GM21717 (cell line): ENCODE data around the gene RRBP1.
"Not testable (repeated sequence)": the region's sequence is repeated elsewhere in the genome, so short reads cannot be mapped to it uniquely, and the experiment has no call there.

ENCODE experiments used
- ATAC-seq: cut with Tn5 transposase; IDR thresholded peaks from one replicate; pipeline ENCODE4 v1.9.1; 2021; ENCODE audit warnings: mild to moderate bottlenecking, moderate library complexity; ENCODE audit not compliant: unreplicated experiment

The RRBP1 gene

DNA sequence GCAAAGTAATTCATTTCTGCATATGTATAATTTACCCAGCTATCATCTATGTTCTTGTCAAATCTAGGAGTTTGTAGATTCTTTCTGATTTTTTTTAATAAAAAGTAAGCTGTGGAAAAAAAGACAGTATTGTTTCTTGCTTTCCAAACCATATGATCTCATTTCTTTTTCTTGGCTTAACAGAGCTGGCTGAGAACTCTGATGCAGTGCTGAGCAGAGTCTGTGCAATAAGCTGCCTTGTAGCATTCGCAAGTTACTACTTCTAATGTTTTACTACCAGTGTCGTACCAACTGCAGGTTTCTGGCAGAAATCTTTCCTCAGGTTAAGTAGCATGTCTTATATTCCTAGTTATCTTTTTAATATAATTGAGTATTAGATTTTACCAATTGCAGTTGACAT is 15.6 kb downstream of the RRBP1 start:
- ATAC-seq: no peak

DNA sequence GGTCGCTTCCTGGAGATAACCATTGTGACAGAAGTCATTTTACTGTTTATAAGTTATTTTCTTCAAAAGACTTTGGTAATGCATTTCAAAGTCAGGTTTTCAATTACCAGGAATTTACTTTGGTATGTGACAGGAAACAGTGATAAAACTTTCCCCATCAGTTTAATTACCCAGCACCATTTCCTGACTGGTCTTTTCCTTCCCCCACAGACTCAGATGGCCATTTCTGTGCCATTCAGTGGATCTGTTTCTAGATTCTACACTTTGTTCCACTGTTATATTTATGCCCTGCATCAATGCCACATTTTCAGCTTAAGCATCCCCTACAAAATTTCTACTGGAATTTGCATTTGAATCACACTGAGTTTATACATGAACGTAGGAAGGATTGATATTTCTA is 16.3 kb downstream of the RRBP1 start:
- ATAC-seq: no peak

DNA sequence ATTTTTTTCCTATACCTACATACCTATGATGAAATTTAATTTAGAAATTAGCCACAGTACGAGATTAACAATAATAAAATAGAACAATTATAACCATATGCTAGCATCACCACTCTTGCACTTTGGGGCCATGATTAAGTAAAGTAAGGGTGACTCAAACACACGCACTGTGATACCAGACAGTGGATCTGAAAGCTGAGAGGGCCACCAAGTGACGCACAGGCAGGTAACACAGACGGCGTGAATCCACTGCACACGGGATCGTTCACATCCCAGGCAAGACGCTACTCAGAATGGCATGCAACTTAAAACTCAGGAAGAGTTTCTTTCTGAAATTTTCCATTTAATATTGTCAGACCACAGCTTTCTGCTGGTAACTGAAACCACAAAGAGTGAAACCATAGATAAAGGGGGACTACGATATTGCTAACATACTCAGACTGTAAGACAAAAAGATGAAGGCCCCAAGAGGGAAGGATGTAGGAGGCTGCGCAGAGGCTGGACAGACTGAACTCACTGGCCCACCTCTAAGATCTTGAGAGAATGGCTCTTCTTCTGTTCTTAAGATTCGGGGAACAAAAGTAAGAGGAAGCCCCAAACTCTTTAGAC is 17.9 kb downstream of the RRBP1 start:
- no peak for ATAC-seq

DNA sequence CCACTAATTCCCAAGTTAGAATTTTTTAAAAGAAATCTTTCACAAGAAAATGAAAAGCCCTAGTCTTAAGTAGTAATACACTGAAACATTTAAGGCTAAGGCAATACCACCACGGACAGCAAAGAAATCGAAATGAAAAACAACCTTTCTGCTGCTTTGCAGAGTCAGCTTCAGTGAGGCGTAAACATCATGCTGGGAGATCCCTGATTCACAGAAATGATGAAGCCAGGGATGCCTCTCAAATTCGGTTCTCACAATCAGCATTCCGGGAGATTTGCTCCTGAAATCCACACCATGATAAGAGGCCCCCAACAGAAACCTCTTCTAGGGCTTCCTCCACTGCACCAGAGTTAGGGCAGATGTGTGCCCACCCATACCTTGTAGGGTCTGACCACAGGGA is 18.6 kb downstream of the RRBP1 start:
- ATAC-seq: no peak

DNA sequence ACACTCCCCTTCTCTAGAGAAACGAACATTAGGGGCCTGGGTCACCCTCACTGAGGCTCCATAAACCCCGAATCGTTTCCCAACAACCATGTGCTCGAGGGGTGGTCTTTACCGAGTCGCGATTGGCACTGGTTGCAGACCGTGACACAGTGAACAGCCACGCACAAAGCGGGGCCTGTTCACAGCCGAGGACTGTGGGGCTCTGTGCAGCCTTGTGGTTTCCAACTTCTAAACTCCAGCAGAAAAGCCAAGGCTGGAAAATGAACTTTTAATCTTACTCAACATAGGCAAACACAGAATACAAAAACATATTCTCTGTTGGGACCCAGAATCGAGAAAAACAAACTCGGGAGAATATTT is 19.0 kb downstream of the RRBP1 start:
- ATAC-seq: no peak

DNA sequence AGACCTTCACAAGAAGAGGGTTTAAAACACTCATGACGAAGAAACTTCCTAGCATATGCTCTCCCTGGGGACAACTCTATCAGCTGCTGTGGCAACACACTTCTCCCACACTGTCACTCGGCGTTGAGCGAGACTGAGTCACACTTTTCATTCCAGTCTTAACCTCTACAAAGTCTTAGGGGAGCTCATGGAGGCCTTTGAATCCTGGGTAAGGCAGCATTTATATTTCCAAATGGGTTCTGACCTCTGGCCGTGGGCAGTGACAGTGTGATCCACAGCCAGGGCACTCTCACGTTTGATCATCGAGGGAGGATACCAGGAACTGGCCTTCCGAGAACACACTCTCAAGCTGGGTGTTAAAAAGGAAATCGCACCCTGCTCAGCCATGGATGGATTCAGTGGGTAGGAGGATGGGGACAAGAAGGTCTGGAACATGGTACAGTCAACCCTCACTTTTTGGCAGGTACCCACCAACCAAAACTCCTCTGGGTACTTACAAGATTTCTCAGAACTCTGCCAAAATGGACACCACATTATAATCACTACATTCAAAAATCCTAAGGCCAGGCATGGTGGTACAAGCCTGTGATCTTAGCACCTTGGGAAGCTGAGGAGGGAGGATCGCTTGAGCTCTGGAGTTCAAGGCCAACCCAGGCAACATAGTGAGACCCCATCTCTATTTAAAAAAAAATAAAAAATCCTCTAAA is 19.6 kb downstream of the RRBP1 start:
- no peak for ATAC-seq

DNA sequence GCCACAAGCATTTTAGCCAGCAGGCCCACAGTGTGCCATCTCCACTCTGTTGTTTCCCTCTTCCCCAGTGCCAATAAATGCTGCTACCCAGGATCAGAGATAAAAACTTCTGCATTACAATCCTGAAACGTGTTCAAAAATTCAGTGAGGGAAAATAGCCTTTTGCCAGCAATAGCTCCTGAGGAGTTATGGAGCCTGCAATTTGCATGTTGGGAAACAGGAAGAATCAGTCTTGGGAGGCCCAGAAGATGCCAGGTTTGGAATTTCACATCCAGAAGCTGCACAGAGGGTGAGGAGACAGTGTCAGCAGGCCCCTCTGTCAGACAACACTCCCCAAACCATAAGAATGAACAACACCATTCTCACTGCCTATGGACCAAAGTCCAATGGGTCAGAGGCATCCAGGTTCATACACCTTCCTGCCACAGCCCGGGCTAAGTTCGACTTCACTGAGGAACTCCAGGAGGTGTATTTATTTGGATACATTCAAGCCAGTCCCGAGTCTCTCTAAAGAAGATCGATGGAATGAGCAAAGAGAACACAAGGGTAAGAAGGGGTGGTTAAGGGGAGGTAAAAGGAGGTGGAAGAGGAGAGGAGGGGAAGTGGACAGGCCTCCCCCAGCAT is 20.8 kb downstream of the RRBP1 start:
- ATAC-seq: no peak

DNA sequence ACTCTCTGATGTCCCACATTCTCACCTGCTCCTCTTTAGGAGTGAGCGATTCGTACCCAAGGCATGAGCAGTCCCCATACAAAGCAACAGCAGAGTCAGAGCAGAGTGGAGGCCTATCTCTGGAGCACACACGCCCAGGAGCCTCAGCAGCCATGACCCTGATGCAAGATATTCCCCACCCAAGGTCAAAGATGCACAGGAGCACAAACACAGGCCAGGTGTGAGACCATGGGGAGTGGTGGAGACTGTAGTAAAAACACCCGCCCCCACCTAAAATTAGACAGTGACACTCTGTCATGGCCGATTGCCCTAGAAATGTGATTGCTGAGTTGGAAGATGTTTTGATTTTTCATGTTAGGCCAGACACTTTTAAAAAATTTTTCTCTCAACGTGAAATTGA is 21.4 kb downstream of the RRBP1 start:
- no peak for ATAC-seq

DNA sequence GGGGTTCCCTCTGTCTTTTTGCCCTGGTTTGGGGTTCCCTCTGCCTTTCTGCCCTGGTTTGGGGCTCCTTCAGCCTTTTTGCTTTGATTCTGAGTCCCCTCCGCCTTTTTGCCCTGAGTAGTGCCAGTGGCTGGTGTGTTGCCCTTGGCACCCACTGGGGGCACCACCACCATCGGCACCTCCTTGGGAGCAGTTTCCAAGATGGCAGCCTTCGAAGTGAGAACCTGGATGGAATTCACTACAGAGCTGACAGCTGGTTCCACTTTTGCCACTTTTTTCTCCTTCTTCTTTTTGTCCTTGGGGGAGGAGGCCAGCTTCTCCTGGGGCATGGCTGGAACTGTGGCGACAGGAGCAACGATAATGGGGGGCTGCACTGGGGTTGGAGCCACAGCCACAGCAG is 22.2 kb downstream of the RRBP1 start:
- ATAC-seq: no peak

DNA sequence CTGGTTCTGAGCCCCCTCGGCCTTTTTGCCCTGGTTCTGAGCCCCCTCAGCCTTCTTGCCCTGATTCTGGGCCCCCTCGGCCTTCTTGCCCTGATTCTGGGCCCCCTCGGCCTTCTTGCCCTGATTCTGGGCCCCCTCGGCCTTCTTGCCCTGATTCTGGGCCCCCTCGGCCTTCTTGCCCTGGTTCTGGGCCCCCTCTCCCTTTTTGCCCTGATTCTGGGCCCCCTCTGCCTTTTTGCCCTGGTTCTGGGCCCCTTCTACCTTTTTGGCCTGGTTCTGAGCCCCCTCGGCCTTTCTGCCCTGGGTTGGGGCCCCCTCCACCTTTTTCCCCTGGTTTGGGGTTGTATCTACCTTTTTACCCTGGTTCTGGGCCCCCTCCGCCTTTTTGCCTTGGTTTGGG is 22.7 kb downstream of the RRBP1 start:
- ATAC-seq: not testable (repeated sequence)

DNA sequence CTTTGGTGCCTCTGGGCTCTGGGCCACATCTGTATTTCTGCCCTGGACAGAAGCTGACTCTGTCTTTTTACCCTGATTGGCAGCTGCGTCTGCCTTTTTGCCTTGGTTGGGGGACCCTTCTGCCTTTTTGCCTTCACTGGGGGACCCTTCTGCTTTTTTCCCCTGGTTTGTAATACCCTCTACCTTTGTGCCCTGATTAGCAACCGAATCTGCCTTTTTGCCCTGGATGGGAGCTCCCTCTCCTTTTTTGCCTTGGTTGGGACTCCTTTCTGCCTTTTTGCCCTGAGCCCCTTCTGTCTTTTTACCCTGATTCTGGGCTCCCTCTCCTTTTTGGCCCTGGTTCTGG is 23.4 kb downstream of the RRBP1 start:
- no peak for ATAC-seq

DNA sequence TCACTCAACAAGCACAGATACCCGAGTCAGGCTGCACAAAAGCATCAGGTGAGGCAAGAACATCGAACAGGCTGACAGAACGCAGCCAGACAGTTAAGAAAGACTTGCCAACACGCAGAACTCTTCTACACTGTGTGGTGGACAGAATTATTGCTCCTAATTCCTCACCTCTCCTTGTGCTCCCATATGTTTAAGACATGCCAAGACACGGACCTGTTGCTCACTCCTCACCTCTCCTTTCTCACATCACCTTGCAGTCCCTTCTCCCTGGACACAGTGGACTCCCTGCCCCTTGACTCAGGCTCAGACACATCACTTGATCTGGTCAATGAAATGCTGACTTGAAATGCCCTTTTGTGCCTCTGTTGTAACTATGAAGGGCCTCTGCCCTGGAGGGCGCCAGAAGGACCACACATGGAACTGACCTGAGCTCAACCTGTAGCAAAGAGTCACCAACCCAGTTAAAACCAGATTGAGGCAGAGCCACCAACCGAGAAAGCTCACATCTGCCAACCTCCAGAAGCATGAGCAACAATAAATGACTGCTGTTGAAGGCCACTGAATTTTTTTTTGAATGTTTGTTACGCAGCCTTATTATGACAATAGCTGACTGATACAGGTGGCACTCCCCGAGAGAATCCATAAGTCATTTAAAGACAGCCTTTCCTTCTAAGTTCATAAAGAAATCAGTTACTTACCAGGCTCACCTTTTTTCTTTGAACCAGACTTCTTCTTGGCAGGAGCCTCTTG is 24.0 kb downstream of the RRBP1 start:
- no peak for ATAC-seq

DNA sequence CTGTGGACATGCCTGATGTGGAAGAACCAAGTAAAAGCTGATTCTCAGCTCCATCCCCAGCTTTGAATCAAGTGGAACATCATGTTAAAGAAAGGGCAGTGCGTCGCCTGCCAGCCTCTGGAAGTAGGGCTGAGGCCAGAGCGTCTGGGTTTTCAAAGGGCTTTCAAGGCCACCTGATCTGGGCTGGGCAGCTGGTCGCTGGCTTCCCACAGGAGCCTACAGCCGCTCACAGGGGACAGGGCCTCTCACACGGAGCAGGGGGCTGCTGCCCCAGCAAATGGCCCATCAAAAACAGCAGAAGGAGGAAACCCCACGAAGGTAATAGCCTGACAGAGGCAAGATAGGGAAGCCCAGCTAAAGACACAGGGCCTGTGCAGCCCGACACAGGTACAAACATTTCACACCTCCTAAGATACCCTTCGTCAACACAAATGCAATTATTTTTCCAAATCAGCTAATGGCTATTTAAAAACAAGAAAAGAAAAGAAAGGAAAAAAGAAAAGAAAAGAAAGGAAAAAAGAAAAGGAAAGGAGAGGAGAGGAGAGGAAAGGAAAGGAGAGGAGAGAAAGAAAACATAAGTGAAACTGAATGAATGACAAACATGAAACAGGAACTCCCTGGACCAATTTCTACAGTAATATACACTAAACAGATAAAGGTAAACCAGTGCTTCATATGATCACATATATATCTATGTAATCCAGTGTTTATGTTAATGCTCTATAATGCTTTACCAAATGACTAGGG is 24.8 kb downstream of the RRBP1 start:
- no peak for ATAC-seq

DNA sequence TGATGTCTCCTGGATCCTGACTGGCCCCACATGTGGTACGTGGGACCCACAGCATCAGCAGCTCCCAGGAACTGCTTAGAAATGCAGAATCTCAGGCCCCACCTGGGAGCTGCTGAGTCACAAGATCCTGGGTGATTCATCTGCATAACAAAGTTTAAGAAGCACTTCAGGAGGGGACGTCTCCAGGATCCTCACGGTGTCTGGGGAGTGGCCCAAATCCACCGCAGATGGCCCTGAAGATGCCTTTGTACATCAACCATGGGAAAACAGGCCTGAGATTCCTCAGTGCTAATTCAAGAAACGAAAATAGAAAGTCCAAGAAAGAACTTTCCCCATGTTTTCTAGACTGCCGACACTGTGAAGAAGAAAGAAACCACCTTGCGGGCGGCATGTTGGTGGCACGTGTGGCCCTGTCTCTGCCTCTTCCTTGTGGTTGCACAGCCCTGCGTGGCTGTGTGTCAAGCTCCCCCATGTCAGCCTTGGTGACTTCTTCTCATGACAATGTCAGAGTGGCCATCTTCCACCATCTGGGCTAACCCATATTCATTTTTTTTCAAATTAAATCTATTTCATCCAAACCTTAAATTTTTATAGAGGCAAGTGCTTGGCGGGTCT is 26.1 kb downstream of the RRBP1 start:
- no peak for ATAC-seq

DNA sequence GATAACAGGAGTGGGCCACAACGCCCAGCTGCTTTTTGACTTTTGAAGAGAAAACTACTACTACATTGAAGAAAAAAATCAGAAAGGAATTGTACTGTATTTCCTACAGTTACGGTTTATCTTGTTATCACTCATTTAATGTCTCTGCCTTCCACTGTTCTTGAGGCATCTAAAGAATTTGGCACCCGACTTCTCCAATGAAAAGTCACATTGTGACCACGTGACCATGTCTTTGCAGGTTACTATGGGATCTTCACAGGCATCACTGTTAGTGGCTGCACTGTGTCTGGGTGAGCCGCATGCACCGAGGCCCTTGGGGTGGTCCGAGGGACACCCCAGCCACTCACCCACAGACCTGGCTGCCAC is 26.8 kb downstream of the RRBP1 start:
- no peak for ATAC-seq

DNA sequence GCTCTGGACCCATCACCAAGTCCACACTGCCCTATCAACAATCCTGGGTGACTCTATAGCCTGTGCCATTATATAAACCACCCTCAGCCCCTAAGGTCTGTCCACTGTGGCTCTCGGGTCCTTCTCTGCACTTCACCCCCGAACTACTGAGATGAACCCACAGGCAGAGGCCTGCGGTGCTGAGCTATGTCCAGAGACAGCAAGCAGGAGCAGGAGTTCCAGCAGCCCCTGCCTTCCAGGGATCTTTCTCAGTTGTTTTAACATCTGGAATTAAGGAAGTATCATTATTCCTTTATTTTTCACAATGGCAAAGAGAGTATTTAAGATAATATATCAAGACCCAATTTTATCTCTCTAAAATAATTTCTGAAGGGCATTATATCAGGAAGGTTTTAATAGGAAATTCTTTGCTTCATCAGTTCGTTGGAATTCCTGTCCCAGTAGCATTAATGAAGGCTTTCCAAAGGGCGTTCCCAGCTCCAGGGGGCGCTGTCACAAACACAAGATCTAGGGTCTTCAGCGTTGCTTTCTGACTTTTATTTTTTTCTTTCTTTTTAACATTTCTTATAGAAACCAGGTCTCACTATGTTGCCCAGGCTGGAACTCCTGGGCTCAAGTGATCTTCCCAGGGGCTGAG is 27.3 kb downstream of the RRBP1 start:
- ATAC-seq: no peak

DNA sequence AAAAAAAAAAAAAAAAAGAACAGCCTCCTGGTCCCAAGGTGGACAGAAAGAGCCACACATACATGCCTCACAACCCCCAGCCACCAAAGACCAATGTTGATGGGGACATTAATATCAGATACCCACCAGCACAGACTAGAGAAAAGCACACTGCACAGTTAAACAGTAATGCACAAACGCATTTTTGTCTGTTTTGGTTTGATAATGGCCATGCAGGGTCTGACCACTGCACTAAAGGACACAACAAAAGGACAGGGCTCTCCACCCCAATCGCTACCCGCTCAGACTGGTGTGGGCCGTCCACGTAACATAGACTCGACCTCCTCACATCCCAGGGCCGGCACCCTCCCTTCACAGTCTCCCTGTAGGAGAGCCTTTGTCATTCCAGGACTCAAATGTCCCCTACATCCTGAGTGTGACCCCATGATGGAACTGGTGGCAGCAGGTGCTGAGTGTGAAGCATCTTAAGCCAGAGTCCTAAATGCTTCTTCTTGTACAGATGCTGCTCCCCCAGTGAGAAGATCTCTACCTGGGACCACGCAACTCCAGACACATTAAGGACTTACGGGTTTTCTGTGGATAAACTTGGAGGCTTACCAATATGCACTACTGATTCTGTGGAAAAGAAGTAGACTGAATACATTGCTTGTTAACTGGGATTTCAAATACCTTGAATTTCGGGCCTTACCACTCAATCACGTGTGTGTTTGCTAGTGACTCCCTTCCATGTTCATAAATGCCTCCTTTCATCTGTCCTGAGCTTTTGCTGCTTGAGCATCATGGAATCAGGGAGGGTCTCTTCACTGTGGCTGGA is 28.0 kb downstream of the RRBP1 start:
- no peak for ATAC-seq

DNA sequence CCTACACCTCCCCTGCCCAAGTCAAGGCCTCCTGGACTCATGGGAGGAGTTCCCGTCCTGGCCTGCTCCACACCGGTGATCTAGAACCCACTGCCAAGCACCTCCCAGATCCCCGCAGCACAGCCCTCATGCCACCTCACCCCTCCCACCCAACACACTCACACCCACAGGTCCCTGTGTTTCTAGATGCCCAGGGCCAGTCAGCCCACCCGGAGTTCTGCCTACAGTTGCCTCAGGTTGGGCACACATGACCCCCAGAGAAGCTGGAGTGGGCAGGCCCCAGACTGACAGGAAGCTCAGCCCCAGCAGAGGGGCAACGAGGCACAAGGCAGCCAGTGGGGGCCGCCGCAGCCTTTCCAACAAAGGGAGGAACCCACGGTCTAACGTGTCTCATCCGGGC is 29.6 kb downstream of the RRBP1 start:
- ATAC-seq: no peak

DNA sequence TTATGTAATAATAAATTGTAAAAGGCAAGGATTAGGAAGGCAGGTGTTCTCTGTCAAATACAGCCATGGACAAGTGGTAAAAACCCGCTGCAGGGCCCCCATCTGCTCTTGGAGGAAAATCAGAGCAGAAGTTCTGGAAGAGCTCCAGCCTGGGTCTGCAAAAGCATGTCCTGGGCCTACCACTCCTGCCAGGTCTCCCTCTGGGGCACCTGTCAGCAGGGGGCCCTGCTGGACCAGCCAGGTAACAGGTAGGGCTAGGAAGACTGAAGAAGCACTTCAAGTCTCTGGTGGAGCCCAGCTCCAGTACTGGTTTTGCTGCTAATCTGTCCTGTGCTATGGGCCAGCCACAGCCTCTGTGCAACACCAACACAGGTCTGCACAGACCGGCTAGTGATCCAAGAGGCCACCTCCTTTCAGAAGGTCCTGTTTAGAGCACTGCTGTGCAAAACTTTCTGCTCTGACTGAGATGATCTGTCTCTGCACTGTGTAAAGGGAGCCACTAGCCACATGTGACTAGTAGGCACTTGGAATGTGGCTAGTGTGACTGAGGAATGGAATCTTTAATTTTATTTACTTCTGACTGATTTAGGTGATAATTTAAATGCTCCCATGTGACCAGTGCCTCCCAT is 30.2 kb downstream of the RRBP1 start:
- ATAC-seq: no peak
